ENCODE results near the gene IFRD2.
A peak's percentile ranks its signal among the peaks of the same experiment; 100 is the strongest.

IFRD2 gene

DNA sequence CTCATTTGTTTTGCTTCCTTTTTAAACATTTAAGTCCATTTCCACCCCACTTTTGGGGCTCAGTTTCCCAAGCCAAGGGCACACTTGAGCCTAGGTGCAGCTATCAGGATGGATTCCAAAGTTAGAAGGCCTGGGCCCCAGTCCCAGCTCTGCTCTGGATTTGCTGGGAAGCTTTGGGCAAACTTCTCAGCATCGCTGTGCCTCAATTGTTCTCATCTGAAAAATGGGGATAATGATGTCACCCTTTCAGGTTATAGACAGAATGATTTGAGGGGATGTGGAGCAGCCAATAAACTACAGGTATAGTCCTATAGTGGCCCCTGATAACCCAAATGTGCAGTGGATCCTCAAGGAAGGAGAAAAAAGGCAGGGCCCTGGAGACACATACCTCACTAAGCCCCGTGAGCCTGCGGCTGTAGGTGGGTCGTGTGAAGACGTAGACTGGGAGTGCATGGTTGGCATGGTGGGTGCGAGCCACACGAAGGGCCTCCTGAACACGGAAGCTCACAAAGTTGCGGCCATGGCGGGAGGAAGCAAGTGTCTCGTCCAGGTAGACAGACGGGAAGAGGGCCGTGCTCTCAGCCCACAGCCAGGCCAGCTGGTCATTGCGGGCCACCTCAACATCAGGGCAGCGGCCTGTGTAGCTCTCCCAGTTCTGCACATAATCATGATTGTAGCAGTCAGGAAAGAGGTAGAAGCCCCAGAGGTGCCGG lies 27.1 kb upstream of the IFRD2 start:
- TF ChIP-seq CTCF (IDR thresholded peaks at IDR 0.05; ENCODE audit: low read depth, low read length) (no peak), POLR2A (IDR thresholded peaks at IDR 0.05; ENCODE audit: extremely low read depth, insufficient read length) (no peak), MYC (IDR thresholded peaks at IDR 0.05; ENCODE audit: low read depth, low read length) (no peak), MAX (IDR thresholded peaks at IDR 0.05; ENCODE audit: low read depth, low read length) (no peak)
- no peak for DNase-seq (ENCODE audit: low read depth)
- H3K4me3 ChIP-seq (ENCODE audit: low read depth, low read length): no peak overlapping the region

GRCh38 chr3:50318615-50319014 lies 26.4 kb upstream of the IFRD2 start:
- DNase-seq (ENCODE audit: low read depth): no peak
- H3K4me3 ChIP-seq (ENCODE audit: low read depth, low read length): no peak overlapping the region
- TF ChIP-seq POLR2A (IDR thresholded peaks at IDR 0.05; ENCODE audit: extremely low read depth, insufficient read length): no peak

- H3K4me3 ChIP-seq (ENCODE audit: low read depth, low read length): no peak overlapping the region
- TF ChIP-seq MAX (IDR thresholded peaks at IDR 0.05; ENCODE audit: low read depth, low read length): no peak
- TF ChIP-seq CTCF (IDR thresholded peaks at IDR 0.05; ENCODE audit: low read depth, low read length): no peak
- no peak for TF ChIP-seq MYC (IDR thresholded peaks at IDR 0.05; ENCODE audit: low read depth, low read length)
- TF ChIP-seq POLR2A (IDR thresholded peaks at IDR 0.05; ENCODE audit: extremely low read depth, insufficient read length): no peak
- DNase-seq (ENCODE audit: low read depth): no peak
These were observed 25.9 kb upstream of the IFRD2 start for GRCh38 chr3:50318163-50318562.

DNA sequence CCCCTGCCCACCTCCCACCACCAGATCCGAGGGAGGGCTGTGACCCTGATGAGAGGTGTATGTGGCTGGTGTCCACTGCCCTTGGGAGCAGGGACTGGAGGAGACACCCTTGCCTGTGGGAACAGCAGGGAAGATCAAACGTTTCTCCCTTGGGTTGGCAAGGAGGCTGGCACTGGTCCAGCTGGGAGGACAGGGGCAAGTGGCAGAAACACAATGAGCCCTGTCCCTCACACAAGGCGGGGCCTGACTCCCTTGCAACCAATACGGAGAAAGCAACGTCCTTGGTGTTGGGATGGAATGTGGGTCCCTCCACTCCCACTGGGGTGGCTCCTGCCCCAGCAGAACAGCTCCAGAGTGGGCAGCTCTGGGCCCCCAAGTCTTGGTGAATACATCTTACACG lies 25.1 kb upstream of the IFRD2 start:
- no peak overlapping the region for H3K4me3 ChIP-seq (ENCODE audit: low read depth, low read length)
- no peak for TF ChIP-seq POLR2A (IDR thresholded peaks at IDR 0.05; ENCODE audit: extremely low read depth, insufficient read length)
- no peak for TF ChIP-seq MAX (IDR thresholded peaks at IDR 0.05; ENCODE audit: low read depth, low read length)
- no peak for TF ChIP-seq CTCF (IDR thresholded peaks at IDR 0.05; ENCODE audit: low read depth, low read length)
- TF ChIP-seq MYC (IDR thresholded peaks at IDR 0.05; ENCODE audit: low read depth, low read length): no peak
- DNase-seq (ENCODE audit: low read depth): no peak

DNA sequence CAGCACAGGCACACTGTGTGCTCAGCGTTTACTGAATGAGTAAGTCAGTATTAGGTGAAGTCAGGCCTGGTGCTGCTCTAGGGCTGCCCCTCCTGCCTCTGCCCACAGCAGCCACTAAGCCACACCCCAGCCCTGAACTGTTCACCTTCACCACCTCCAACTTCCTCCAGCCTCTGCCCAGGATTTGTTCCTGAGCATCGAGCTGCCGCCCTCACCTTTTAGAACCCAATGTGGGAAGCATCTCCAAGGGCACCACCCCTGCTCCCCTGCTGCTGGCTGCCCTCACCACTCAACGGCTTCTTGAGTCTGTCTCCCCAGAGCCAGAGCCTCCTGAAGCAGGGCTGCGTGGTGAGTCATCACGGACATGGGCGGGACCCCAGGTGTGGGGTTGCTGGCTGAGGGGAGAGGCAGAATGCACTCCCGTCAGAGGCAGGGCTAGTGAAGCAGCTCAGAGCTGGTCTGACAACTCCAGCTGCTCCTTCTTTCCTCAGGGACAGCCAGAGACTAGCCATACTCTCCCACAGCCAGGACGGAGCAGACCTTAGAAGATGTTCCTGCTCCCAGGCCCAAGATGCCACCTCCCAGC lies 24.5 kb upstream of the IFRD2 start:
- DNase-seq (ENCODE audit: low read depth): peak; percentile 46
- no peak overlapping the region for H3K4me3 ChIP-seq (ENCODE audit: low read depth, low read length)
- no peak for TF ChIP-seq POLR2A (IDR thresholded peaks at IDR 0.05; ENCODE audit: extremely low read depth, insufficient read length)
- TF ChIP-seq CTCF (IDR thresholded peaks at IDR 0.05; ENCODE audit: low read depth, low read length): no peak
- TF ChIP-seq MYC (IDR thresholded peaks at IDR 0.05; ENCODE audit: low read depth, low read length): no peak
- TF ChIP-seq MAX (IDR thresholded peaks at IDR 0.05; ENCODE audit: low read depth, low read length): no peak

GRCh38 chr3:50314816-50315215 lies 22.6 kb upstream of the IFRD2 start:
- TF ChIP-seq MYC (IDR thresholded peaks at IDR 0.05; ENCODE audit: low read depth, low read length): no peak
- TF ChIP-seq POLR2A (IDR thresholded peaks at IDR 0.05; ENCODE audit: extremely low read depth, insufficient read length): no peak
- no peak for TF ChIP-seq CTCF (IDR thresholded peaks at IDR 0.05; ENCODE audit: low read depth, low read length)
- TF ChIP-seq MAX (IDR thresholded peaks at IDR 0.05; ENCODE audit: low read depth, low read length): no peak
- DNase-seq (ENCODE audit: low read depth): no peak
- H3K4me3 ChIP-seq (ENCODE audit: low read depth, low read length): no peak overlapping the region
